ENCODE measurements around the gene TCF7L1. TPM values are rescaled to one million over a fixed set of nuclear protein-coding genes. Genes with fewer than 3 reads are reported as not detected.

The TCF7L1 gene
- total RNA-seq, 2 donors from 2014 or later: 71.9 to 73.3 TPM

DNA sequence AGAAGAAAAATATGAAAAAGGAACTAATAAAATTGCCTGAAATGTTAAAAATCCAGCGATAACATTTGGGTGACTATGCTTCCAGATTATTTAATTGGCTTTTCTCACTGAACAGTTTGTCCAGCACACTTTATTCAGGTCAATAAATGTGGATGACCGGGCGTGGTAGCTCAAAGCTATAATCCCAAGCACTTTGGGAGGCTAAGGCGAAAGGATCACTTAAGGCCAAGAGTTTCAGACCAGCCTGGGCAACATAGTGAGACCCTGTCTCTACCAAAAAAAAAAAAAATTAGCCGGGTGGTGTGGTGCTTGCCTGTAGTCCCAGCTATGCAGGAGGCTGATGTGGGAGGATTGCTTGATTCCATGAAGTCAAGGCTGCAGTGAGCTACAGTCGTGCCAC lies 139.2 kb downstream of the TCF7L1 start:
- Mint-ChIP-seq H3K4me1 (peaks cover 35% of the 10 kb centered on the region), H3K36me3 (ENCODE audit: low read depth) (peaks cover 29% of the 10 kb centered on the region), H3K27ac (no peak overlapping the region), H3K4me3 (no peak overlapping the region), H3K27me3 (ENCODE audit: insufficient read depth) (no peaks in the 10 kb centered on the region), H3K9me3 (no peaks in the 10 kb centered on the region)
- no peak overlapping the region for H3K9ac ChIP-seq (ENCODE audit: extremely low read depth, low read length, poor library complexity, severe bottlenecking)
- H3K27ac ChIP-seq (ENCODE audit: low read depth, low read length): no peak overlapping the region
- WGBS, 2 experiments (ENCODE audit: insufficient coverage in 1 of 2, insufficient read length in 1 of 2): 93 to 100% methylated on average over 2 to 6 of the region's 6 CpGs
- peaks cover 11% of the 10 kb centered on the region for H3K36me3 ChIP-seq (ENCODE audit: control insufficient read depth, insufficient read depth, low read length)
- no peak for DNase-seq
- no peak overlapping the region for H3K4me3 ChIP-seq (ENCODE audit: low read length)
- H3K27me3 ChIP-seq (ENCODE audit: control insufficient read depth, insufficient read depth, low read length, poor library complexity, severe bottlenecking): no peaks in the 10 kb centered on the region
- no peaks in the 10 kb centered on the region for H3K9me3 ChIP-seq (ENCODE audit: control insufficient read depth, low read length)
- H3K4me1 ChIP-seq (ENCODE audit: control insufficient read depth, insufficient read depth, low read length): peaks cover 4% of the 10 kb centered on the region
- TF ChIP-seq, protein P1, sequence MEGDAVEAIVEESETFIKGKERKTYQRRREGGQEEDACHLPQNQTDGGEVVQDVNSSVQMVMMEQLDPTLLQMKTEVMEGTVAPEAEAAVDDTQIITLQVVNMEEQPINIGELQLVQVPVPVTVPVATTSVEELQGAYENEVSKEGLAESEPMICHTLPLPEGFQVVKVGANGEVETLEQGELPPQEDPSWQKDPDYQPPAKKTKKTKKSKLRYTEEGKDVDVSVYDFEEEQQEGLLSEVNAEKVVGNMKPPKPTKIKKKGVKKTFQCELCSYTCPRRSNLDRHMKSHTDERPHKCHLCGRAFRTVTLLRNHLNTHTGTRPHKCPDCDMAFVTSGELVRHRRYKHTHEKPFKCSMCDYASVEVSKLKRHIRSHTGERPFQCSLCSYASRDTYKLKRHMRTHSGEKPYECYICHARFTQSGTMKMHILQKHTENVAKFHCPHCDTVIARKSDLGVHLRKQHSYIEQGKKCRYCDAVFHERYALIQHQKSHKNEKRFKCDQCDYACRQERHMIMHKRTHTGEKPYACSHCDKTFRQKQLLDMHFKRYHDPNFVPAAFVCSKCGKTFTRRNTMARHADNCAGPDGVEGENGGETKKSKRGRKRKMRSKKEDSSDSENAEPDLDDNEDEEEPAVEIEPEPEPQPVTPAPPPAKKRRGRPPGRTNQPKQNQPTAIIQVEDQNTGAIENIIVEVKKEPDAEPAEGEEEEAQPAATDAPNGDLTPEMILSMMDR (conservative IDR thresholded peaks at IDR 0.05): no peak

DNA sequence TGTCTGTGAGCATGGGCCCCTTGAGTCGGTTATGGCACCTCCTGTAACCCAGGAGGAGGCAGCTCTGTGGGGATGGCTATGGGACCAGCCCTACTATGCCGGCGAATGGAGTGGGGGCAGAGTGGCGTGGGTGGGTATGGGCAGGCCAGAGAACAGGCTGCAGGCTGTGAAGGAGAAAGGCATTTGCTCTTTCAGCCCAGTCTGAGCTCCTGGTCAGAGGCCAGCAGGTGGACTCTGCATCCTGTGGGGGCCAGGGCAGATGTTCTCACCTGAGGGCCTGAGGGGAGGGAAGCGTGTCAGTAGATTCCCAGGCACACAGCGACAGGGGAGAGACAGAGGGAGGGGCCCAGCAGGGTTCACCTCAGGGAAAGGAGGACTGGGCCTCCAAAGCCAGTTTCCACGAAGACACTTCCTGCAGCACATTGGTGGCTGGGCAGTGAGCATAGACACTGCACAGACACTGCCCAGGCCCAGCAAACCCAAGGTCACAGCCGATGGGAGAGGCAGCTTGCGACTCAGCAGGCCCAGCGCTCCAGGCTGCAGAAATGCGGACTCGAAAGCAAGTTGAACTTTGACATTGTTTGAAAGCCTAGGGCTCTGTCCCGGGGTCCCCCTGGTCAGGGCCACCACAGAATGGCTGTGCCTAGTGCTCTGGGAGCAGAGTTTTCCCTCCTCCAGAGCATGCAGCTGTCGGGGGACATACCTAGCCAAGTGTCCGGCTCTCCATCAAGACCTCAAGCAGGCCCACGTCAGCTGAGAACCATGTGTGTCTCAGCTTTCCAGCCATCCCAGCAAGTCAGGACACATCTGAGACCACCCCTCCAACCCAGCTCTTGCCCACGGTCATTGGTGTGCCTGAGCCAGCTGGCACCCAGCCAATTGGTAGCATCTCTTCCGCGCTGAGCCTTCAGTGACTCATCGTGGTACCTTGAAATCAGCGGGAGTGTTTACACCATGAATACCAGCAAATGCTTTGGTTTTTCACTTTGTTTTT lies 140.8 kb downstream of the TCF7L1 start:
- 91 to 94% methylated on average over 16 to 21 of the region's 21 CpGs for WGBS, 2 experiments (ENCODE audit: insufficient coverage in 1 of 2, insufficient read length in 1 of 2)
- no peak overlapping the region for H3K4me3 ChIP-seq (ENCODE audit: low read length)
- no peak overlapping the region for H3K27ac ChIP-seq (ENCODE audit: low read depth, low read length)
- Mint-ChIP-seq H3K27me3 (ENCODE audit: insufficient read depth) (no peaks in the 10 kb centered on the region), H3K36me3 (ENCODE audit: low read depth) (peaks cover 22% of the 10 kb centered on the region), H3K9me3 (no peaks in the 10 kb centered on the region), H3K4me3 (no peak overlapping the region), H3K27ac (peak overlapping the region; percentile 60), H3K4me1 (peaks cover 28% of the 10 kb centered on the region)
- TF ChIP-seq, protein P1 (conservative IDR thresholded peaks at IDR 0.05): no peak
- H3K4me1 ChIP-seq (ENCODE audit: control insufficient read depth, insufficient read depth, low read length): peaks cover 6% of the 10 kb centered on the region
- no peaks in the 10 kb centered on the region for H3K27me3 ChIP-seq (ENCODE audit: control insufficient read depth, insufficient read depth, low read length, poor library complexity, severe bottlenecking)
- peaks cover 11% of the 10 kb centered on the region for H3K36me3 ChIP-seq (ENCODE audit: control insufficient read depth, insufficient read depth, low read length)
- H3K9ac ChIP-seq (ENCODE audit: extremely low read depth, low read length, poor library complexity, severe bottlenecking): no peak overlapping the region
- peak; percentile 54 for DNase-seq
- H3K9me3 ChIP-seq (ENCODE audit: control insufficient read depth, low read length): no peaks in the 10 kb centered on the region

DNA sequence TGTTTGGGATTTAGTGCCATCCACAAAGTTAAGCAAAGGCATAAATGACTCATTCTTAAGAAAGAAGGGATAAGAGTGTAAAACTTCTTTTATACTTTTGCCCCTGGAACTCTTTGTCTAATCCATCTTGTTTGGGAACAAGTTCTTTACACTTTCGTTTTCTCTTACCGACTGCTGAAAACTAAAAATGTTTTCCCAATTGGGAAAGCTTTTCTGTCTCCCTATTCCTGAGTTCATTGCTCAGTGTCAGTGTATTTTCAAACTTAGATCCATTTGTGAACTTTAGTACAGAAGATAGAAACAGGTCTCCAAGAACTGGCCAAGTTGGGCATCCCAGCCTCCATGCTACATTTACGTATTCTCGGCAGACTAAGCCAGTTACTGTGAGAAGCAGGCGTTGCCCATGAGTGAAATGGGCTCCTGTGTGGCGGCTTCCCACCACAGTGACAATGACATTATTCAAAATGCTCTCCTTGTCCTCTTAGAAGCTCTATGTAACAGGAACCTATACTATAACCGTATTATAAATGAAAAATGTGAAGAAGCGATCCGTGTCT lies 142.9 kb downstream of the TCF7L1 start:
- H3K4me1 Mint-ChIP-seq: peaks cover 19% of the 10 kb centered on the region
- DNase-seq: no peak
- no peak overlapping the region for H3K4me3 ChIP-seq (ENCODE audit: low read length)
- no peak overlapping the region for H3K4me3 Mint-ChIP-seq
- peaks cover 6% of the 10 kb centered on the region for H3K36me3 ChIP-seq (ENCODE audit: control insufficient read depth, insufficient read depth, low read length)
- peaks cover 12% of the 10 kb centered on the region for H3K36me3 Mint-ChIP-seq (ENCODE audit: low read depth)
- H3K9me3 ChIP-seq (ENCODE audit: control insufficient read depth, low read length): no peaks in the 10 kb centered on the region
- H3K27ac ChIP-seq (ENCODE audit: low read depth, low read length): no peak overlapping the region
- no peaks in the 10 kb centered on the region for H3K27me3 Mint-ChIP-seq (ENCODE audit: insufficient read depth)
- WGBS, 2 experiments (ENCODE audit: insufficient coverage in 1 of 2, insufficient read length in 1 of 2): 94 to 96% methylated on average over 9 of the region's 9 CpGs
- H3K9ac ChIP-seq (ENCODE audit: extremely low read depth, low read length, poor library complexity, severe bottlenecking): no peak overlapping the region
- H3K27ac Mint-ChIP-seq: no peak overlapping the region
- TF ChIP-seq, protein P1 (conservative IDR thresholded peaks at IDR 0.05): no peak
- H3K4me1 ChIP-seq (ENCODE audit: control insufficient read depth, insufficient read depth, low read length): peaks cover 6% of the 10 kb centered on the region
- H3K27me3 ChIP-seq (ENCODE audit: control insufficient read depth, insufficient read depth, low read length, poor library complexity, severe bottlenecking): no peaks in the 10 kb centered on the region
- H3K9me3 Mint-ChIP-seq: no peaks in the 10 kb centered on the region

Data from endodermal cell (in vitro differentiated cells).